CD14-positive monocyte (primary cell): Measurements from ENCODE around the gene TAPT1. TPM values are rescaled to one million over a fixed set of nuclear protein-coding genes. Genes with fewer than 3 reads are reported as not detected.

Source experiments
- DNase-seq, 3 donors: peaks; one replicate each; pipeline ENCODE4 v3.0.0-alpha.2; 2011 to 2022
- H2AFZ ChIP-seq: 2 replicates; pipeline ENCODE4 v1.6.0; 2012; ENCODE audit warnings: mild to moderate bottlenecking, low read depth, low read length, inconsistent platforms; ENCODE audit not compliant: insufficient read depth, poor library complexity, severe bottlenecking
- H3K27ac ChIP-seq, 2 donors: 1 replicate in 1 of 2; 2 replicates in 1 of 2; pipeline ENCODE4 v1.5.1; 2012 to 2013; ENCODE audit warnings: low read length in 2 of 2, control low read depth in 1 of 2, inconsistent platforms in 1 of 2, low read depth in 1 of 2, mild to moderate bottlenecking in 1 of 2
- H3K27me3 ChIP-seq, 2 donors: one replicate each; pipeline versions ENCODE4 v1.6.0 to v1.6.1; 2011 to 2013; ENCODE audit warnings: low read length in 2 of 2; ENCODE audit not compliant: control insufficient read depth in 2 of 2, insufficient read depth in 2 of 2
- H3K36me3 ChIP-seq, 2 donors: replicated peaks in 1 of 2; 1 replicate in 1 of 2; 2 replicates in 1 of 2; pipeline versions ENCODE4 v1.5.1 to v1.6.1; 2012 to 2013; ENCODE audit warnings: low read length in 2 of 2, control low read depth in 1 of 2, inconsistent platforms in 1 of 2, mild to moderate bottlenecking in 1 of 2; ENCODE audit not compliant: insufficient read depth in 2 of 2, control insufficient read depth in 1 of 2
- H3K4me1 ChIP-seq, 2 donors: 1 replicate in 1 of 2; 2 replicates in 1 of 2; pipeline versions ENCODE4 v1.5.1 to v1.6.1; 2012 to 2013; ENCODE audit warnings: low read length in 2 of 2, control low read depth in 1 of 2, inconsistent platforms in 1 of 2, mild to moderate bottlenecking in 1 of 2, moderate library complexity in 1 of 2; ENCODE audit not compliant: insufficient read depth in 2 of 2, control insufficient read depth in 1 of 2
- H3K4me2 ChIP-seq: replicated peaks from 2 replicates; pipeline ENCODE3; 2012; ENCODE audit warnings: low read length, moderate library complexity, mild to moderate bottlenecking; ENCODE audit not compliant: poor library complexity, severe bottlenecking; ENCODE audit errors: extremely low read depth
- H3K4me3 ChIP-seq, 3 experiments: fragments of 200-600 bp in 1 of 3; sonication (generic) in 1 of 3; replicated peaks in 1 of 3; 1 replicate in 2 of 3; 2 replicates in 1 of 3; pipeline ENCODE4 v1.5.1; 2011 to 2013; ENCODE audit warnings: low read length in 3 of 3, mild to moderate bottlenecking in 3 of 3, control low read depth in 2 of 3, low read depth in 2 of 3, inconsistent platforms in 1 of 3, moderate library complexity in 1 of 3
- H3K79me2 ChIP-seq: 2 replicates; pipeline ENCODE4 v1.6.0; 2012; ENCODE audit warnings: mild to moderate bottlenecking, control low read depth, inconsistent platforms, low read length, moderate library complexity; ENCODE audit not compliant: insufficient read depth
- H3K9ac ChIP-seq: 2 replicates; pipeline ENCODE4 v1.6.0; 2017; ENCODE audit warnings: low read length, mild to moderate bottlenecking; ENCODE audit not compliant: insufficient read depth, poor library complexity, severe bottlenecking
- H3K9me3 ChIP-seq, 2 donors: replicated peaks in 1 of 2; 1 replicate in 1 of 2; 2 replicates in 1 of 2; pipeline versions ENCODE4 v1.5.1 to v1.6.1; 2012 to 2013; ENCODE audit warnings: low read length in 2 of 2, control low read depth in 1 of 2; ENCODE audit not compliant: control insufficient read depth in 1 of 2, insufficient read depth in 1 of 2
- H4K20me1 ChIP-seq: 2 replicates; pipeline ENCODE4 v1.6.0; 2012; ENCODE audit warnings: mild to moderate bottlenecking, low read length, control low read depth, moderate library complexity; ENCODE audit not compliant: insufficient read depth
- H3K27ac Mint-ChIP-seq, 7 donors: one replicate each; pipeline ENCODE4 v1.8.0; 2020; ENCODE audit warnings: mild to moderate bottlenecking in 7 of 7, mixed read lengths in 7 of 7, moderate library complexity in 6 of 7, inconsistent platforms in 2 of 7
- H3K27me3 Mint-ChIP-seq, 3 donors: one replicate each; pipeline ENCODE4 v1.8.0; 2021 to 2022; ENCODE audit warnings: low read depth in 3 of 3, mild to moderate bottlenecking in 3 of 3, mixed read lengths in 3 of 3, moderate library complexity in 3 of 3, inconsistent platforms in 1 of 3
- H3K36me3 Mint-ChIP-seq, 2 donors: one replicate each; pipeline ENCODE4 v1.8.0; 2020; ENCODE audit warnings: mixed read lengths in 2 of 2, inconsistent platforms in 1 of 2, mild to moderate bottlenecking in 1 of 2
- H3K4me1 Mint-ChIP-seq: one replicate; pipeline ENCODE4 v1.8.0; 2020; ENCODE audit warnings: mild to moderate bottlenecking, mixed read lengths
- H3K4me3 Mint-ChIP-seq, 2 donors: one replicate each; pipeline ENCODE4 v1.8.0; 2020; ENCODE audit warnings: mild to moderate bottlenecking in 2 of 2, mixed read lengths in 2 of 2, moderate library complexity in 1 of 2
- H3K9me3 Mint-ChIP-seq, 7 donors: one replicate each; pipeline ENCODE4 v1.8.0; 2020 to 2022; ENCODE audit warnings: mixed read lengths in 7 of 7, mild to moderate bottlenecking in 6 of 7, moderate library complexity in 6 of 7, inconsistent platforms in 2 of 7
- CTCF ChIP-seq: fragments of 200-600 bp; IDR thresholded peaks from one replicate; pipeline ENCODE4 v1.8.0; 2022; ENCODE audit warnings: antibody characterized with exemption, mild to moderate bottlenecking
- WGBS: methylation state at CpG from one replicate; pipeline ENCODE4 v1.1.5; 2013; ENCODE audit warnings: missing lambda C conversion rate; ENCODE audit not compliant: insufficient coverage; 5-methylcytosine and 5-hydroxymethylcytosine counted together
- intact Hi-C, 2 donors: fragments of 100-400 bp; cut with micrococcal nuclease; formaldehyde crosslinking; loops; one replicate each; pipeline versions ENCODE4 v1.15.0 to v1.15.1; 2023
- polyA plus RNA-seq, 3 donors: library from polyadenylated mRNA; depleted of rRNA in 1 of 3; unstranded in 2 of 3; stranded (reverse) in 1 of 3; fragments of 300-500 nt in 2 of 3; fragments of >200 nt in 1 of 3; fragmentation: Illumina TruSeq in 2 of 3; gene quantifications; 1 replicate in 2 of 3; 2 replicates in 1 of 3; pipeline ENCODE4 v1.2.3, GENCODE V29; 2012 to 2021

The TAPT1 gene
- polyA plus RNA-seq, 3 donors = 15.2 to 18.4 (median 16.0) TPM

- Histone ChIP-seq H3K4me3 (no peak overlapping the region), H3K27ac (no peak overlapping the region), H4K20me1 (no peaks in the 10 kb centered on the region), H3K4me1 (peaks cover 10 to 15% of the 10 kb centered on the region in 2 donors), H3K36me3 (no peaks in the 10 kb centered on the region), H3K27me3 (no peaks in the 10 kb centered on the region), H3K9me3 (no peaks in the 10 kb centered on the region), H3K4me2 (no peak overlapping the region), H2AFZ (no peak overlapping the region), H3K9ac (no peak overlapping the region), H3K79me2 (no peaks in the 10 kb centered on the region)
- Mint-ChIP-seq H3K27ac (no peak overlapping the region), H3K36me3 (no peaks in the 10 kb centered on the region), H3K4me3 (no peak overlapping the region), H3K4me1 (peaks cover 13% of the 10 kb centered on the region), H3K27me3 (peaks cover 0 to under 1% (median 0%) of the 10 kb centered on the region in 3 donors), H3K9me3 (peaks cover 0 to under 1% (median 0%) of the 10 kb centered on the region in 7 donors)
- TF ChIP-seq CTCF = no peak
- DNase-seq = no peak
- 67% methylated on average over 7 of the region's 8 CpGs for WGBS
- intact Hi-C loops = no loop called here
Observed at GRCh38 chr4:16125571-16126445, 100.5 kb downstream of the TAPT1 start.

- Histone ChIP-seq H4K20me1 (no peaks in the 10 kb centered on the region), H3K27ac (no peak overlapping the region), H3K4me1 (peaks cover 10 to 15% of the 10 kb centered on the region in 2 donors), H3K27me3 (no peaks in the 10 kb centered on the region), H2AFZ (no peak overlapping the region), H3K9me3 (no peaks in the 10 kb centered on the region), H3K4me3 (no peak overlapping the region), H3K79me2 (no peaks in the 10 kb centered on the region), H3K4me2 (no peak overlapping the region), H3K9ac (no peak overlapping the region), H3K36me3 (no peaks in the 10 kb centered on the region)
- peaks cover 0 to 3% (median 2%) of the 10 kb centered on the region in 3 donors for H3K27me3 Mint-ChIP-seq
- WGBS = no CpG with 5 or more reads among the region's 4 CpGs
- H3K4me1 Mint-ChIP-seq = peaks cover 13% of the 10 kb centered on the region
- H3K27ac Mint-ChIP-seq = no peak overlapping the region
- intact Hi-C loops = no loop called here
- H3K4me3 Mint-ChIP-seq = no peak overlapping the region
- no peak for TF ChIP-seq CTCF
- peaks cover 0 to 1% (median 0%) of the 10 kb centered on the region in 7 donors for H3K9me3 Mint-ChIP-seq
- no peak for DNase-seq
- H3K36me3 Mint-ChIP-seq = no peaks in the 10 kb centered on the region
Observed at GRCh38 chr4:16124232-16124631, 102.0 kb downstream of the TAPT1 start.
